ENCODE results near the gene CLIC6. TPM values are rescaled to one million over a fixed set of nuclear protein-coding genes. Genes with fewer than 3 reads are reported as not detected.

CLIC6 gene
- polyA plus RNA-seq, 6 donors from 2014 or later = not detected

GRCh38 chr21:34688715-34689114 lies 19.9 kb downstream of the CLIC6 start:
- Mint-ChIP-seq H3K4me1 (peaks cover 0 to 6% (median 0%) of the 10 kb centered on the region in 3 donors), H3K27ac (peak overlapping the region in 1 of 6 donors; percentile 31), H3K27me3 (peaks cover 22 to 30% (median 28%) of the 10 kb centered on the region in 3 donors), H3K4me3 (no peak overlapping the region), H3K36me3 (no peaks in the 10 kb centered on the region), H3K9me3 (peaks cover 0 to under 1% (median 0%) of the 10 kb centered on the region in 7 donors)
- ATAC-seq (ENCODE audit: low read depth in 2 of 2) (no peak), DNase-seq (no peak)

- H3K4me3 Mint-ChIP-seq = peak overlapping the region in 1 of 8 donors; percentile 17
- peaks cover 22 to 34% (median 25%) of the 10 kb centered on the region in 3 donors for H3K27me3 Mint-ChIP-seq
- peaks cover 0 to 7% (median 0%) of the 10 kb centered on the region in 3 donors for H3K4me1 Mint-ChIP-seq
Measured at GRCh38 chr21:34690041-34690792, 21.4 kb downstream of the CLIC6 start.

GRCh38 chr21:34690793-34691175 lies 22.0 kb downstream of the CLIC6 start:
- H3K27me3 Mint-ChIP-seq = peaks cover 22 to 34% (median 25%) of the 10 kb centered on the region in 3 donors
- no peak overlapping the region for H3K27ac Mint-ChIP-seq
- peaks cover 0 to 7% (median 0%) of the 10 kb centered on the region in 3 donors for H3K4me1 Mint-ChIP-seq
- ATAC-seq (ENCODE audit: low read depth in 2 of 2) = no peak
- peaks cover 0 to 5% (median 4%) of the 10 kb centered on the region in 7 donors for H3K9me3 Mint-ChIP-seq
- H3K4me3 Mint-ChIP-seq = peak overlapping the region in 1 of 8 donors; percentile 17
- DNase-seq = no peak
- no peaks in the 10 kb centered on the region for H3K36me3 Mint-ChIP-seq

More at GRCh38 chr21:34690041-34690792, 21.4 kb downstream of the CLIC6 start:
- H3K27ac Mint-ChIP-seq = no peak overlapping the region
- no peaks in the 10 kb centered on the region for H3K36me3 Mint-ChIP-seq
- H3K9me3 Mint-ChIP-seq = peaks cover 0 to 5% (median 2%) of the 10 kb centered on the region in 7 donors
- no peak for ATAC-seq (ENCODE audit: low read depth in 2 of 2)
- no peak for DNase-seq

- Mint-ChIP-seq H3K27me3 (peaks cover 22 to 34% (median 25%) of the 10 kb centered on the region in 3 donors), H3K27ac (no peak overlapping the region), H3K4me1 (peaks cover 0 to 7% (median 0%) of the 10 kb centered on the region in 3 donors), H3K9me3 (peaks cover 0 to 5% (median 4%) of the 10 kb centered on the region in 7 donors), H3K4me3 (no peak overlapping the region), H3K36me3 (no peaks in the 10 kb centered on the region)
- no peak for DNase-seq
- no peak for ATAC-seq (ENCODE audit: low read depth in 2 of 2)
Measured at GRCh38 chr21:34691390-34692032, 22.7 kb downstream of the CLIC6 start.

- peaks cover 22 to 34% (median 25%) of the 10 kb centered on the region in 3 donors for H3K27me3 Mint-ChIP-seq
- no peak overlapping the region for H3K4me3 Mint-ChIP-seq
- H3K36me3 Mint-ChIP-seq = no peaks in the 10 kb centered on the region
- peaks cover 0 to 5% (median 4%) of the 10 kb centered on the region in 7 donors for H3K9me3 Mint-ChIP-seq
- H3K4me1 Mint-ChIP-seq = peaks cover 0 to 7% (median 0%) of the 10 kb centered on the region in 3 donors
- DNase-seq (no peak), ATAC-seq (ENCODE audit: low read depth in 2 of 2) (no peak)
- H3K27ac Mint-ChIP-seq = no peak overlapping the region
Measured at GRCh38 chr21:34692458-34693020, 23.7 kb downstream of the CLIC6 start.

- Mint-ChIP-seq H3K4me3 (no peak overlapping the region), H3K27me3 (peaks cover 22 to 32% (median 22%) of the 10 kb centered on the region in 3 donors), H3K36me3 (no peaks in the 10 kb centered on the region), H3K27ac (no peak overlapping the region), H3K9me3 (peaks cover 0 to 5% (median 4%) of the 10 kb centered on the region in 7 donors), H3K4me1 (peaks cover 0 to 4% (median 0%) of the 10 kb centered on the region in 3 donors)
- ATAC-seq (ENCODE audit: low read depth in 2 of 2) (peak; percentile 41 to 44), DNase-seq (peak; percentile 36)
Measured at GRCh38 chr21:34693192-34693810, 24.5 kb downstream of the CLIC6 start.

- DNase-seq = no peak
- Mint-ChIP-seq H3K9me3 (peaks cover 0 to 5% (median 4%) of the 10 kb centered on the region in 7 donors), H3K27ac (no peak overlapping the region), H3K27me3 (peaks cover 13 to 27% (median 16%) of the 10 kb centered on the region in 3 donors), H3K36me3 (no peaks in the 10 kb centered on the region), H3K4me1 (peaks cover 0 to 2% (median 0%) of the 10 kb centered on the region in 3 donors), H3K4me3 (no peak overlapping the region)
- ATAC-seq (ENCODE audit: low read depth in 2 of 2) = no peak
Measured at GRCh38 chr21:34695434-34695833, 26.6 kb downstream of the CLIC6 start.

- Mint-ChIP-seq H3K4me1 (peaks cover 0 to 2% (median 0%) of the 10 kb centered on the region in 3 donors), H3K36me3 (no peaks in the 10 kb centered on the region), H3K27ac (no peak overlapping the region), H3K9me3 (peaks cover 0 to 5% (median 4%) of the 10 kb centered on the region in 7 donors), H3K27me3 (peaks cover 11 to 27% (median 18%) of the 10 kb centered on the region in 3 donors), H3K4me3 (no peak overlapping the region)
- DNase-seq (no peak), ATAC-seq (ENCODE audit: low read depth in 2 of 2) (no peak)
Measured at GRCh38 chr21:34696121-34696520, 27.3 kb downstream of the CLIC6 start.

GRCh38 chr21:34697826-34698225 lies 29.0 kb downstream of the CLIC6 start:
- Mint-ChIP-seq H3K27me3 (peaks cover 7 to 18% (median 7%) of the 10 kb centered on the region in 3 donors), H3K4me3 (no peak overlapping the region), H3K27ac (no peak overlapping the region), H3K4me1 (peaks cover 0 to 2% (median 0%) of the 10 kb centered on the region in 3 donors), H3K9me3 (peaks cover 0 to 5% (median 4%) of the 10 kb centered on the region in 7 donors), H3K36me3 (no peaks in the 10 kb centered on the region)
- DNase-seq = no peak
- no peak for ATAC-seq (ENCODE audit: low read depth in 2 of 2)

- H3K9me3 Mint-ChIP-seq = peaks cover 0 to 5% (median 4%) of the 10 kb centered on the region in 7 donors
- H3K27ac Mint-ChIP-seq = no peak overlapping the region
- H3K4me3 Mint-ChIP-seq = peak overlapping the region in 1 of 8 donors; percentile 58
- ATAC-seq (ENCODE audit: low read depth in 2 of 2) = no peak
- DNase-seq = no peak
- H3K4me1 Mint-ChIP-seq = peaks cover 0 to 2% (median 0%) of the 10 kb centered on the region in 3 donors
- peaks cover 12 to 21% (median 14%) of the 10 kb centered on the region in 3 donors for H3K27me3 Mint-ChIP-seq
- H3K36me3 Mint-ChIP-seq = no peaks in the 10 kb centered on the region
Measured at GRCh38 chr21:34698270-34699015, 29.6 kb downstream of the CLIC6 start.

- no peak overlapping the region for H3K4me3 Mint-ChIP-seq
- ATAC-seq (ENCODE audit: low read depth in 2 of 2) = no peak
- H3K9me3 Mint-ChIP-seq = no peaks in the 10 kb centered on the region
- H3K4me1 Mint-ChIP-seq = no peaks in the 10 kb centered on the region
- H3K36me3 Mint-ChIP-seq = no peaks in the 10 kb centered on the region
- no peak for DNase-seq
- H3K27ac Mint-ChIP-seq = no peak overlapping the region
- H3K27me3 Mint-ChIP-seq = peaks cover 16 to 26% (median 20%) of the 10 kb centered on the region in 3 donors
Measured at GRCh38 chr21:34700605-34701004, 31.8 kb downstream of the CLIC6 start.

- Mint-ChIP-seq H3K4me1 (no peaks in the 10 kb centered on the region), H3K4me3 (no peak overlapping the region), H3K27me3 (peaks cover 16 to 29% (median 26%) of the 10 kb centered on the region in 3 donors), H3K27ac (no peak overlapping the region), H3K9me3 (no peaks in the 10 kb centered on the region), H3K36me3 (no peaks in the 10 kb centered on the region)
- ATAC-seq (ENCODE audit: low read depth in 2 of 2) (no peak), DNase-seq (no peak)
Measured at GRCh38 chr21:34701726-34702125, 32.9 kb downstream of the CLIC6 start.
